H9 (cell line): ENCODE data around the gene TESK1. TPM values are rescaled to one million over a fixed set of nuclear protein-coding genes. Genes with fewer than 3 reads are reported as not detected.
"Not testable (repeated sequence)": the region's sequence is repeated elsewhere in the genome, so short reads cannot be mapped to it uniquely, and the experiment has no call there.

Source experiments
- DNase-seq: peaks from one replicate; pipeline ENCODE4 v3.0.0-alpha.2; 2017
- H2AFZ ChIP-seq: one replicate; pipeline ENCODE4 v1.6.1; 2013; ENCODE audit warnings: mild to moderate bottlenecking, low read length, control low read depth, moderate library complexity
- H2AK5ac ChIP-seq: 2 replicates; pipeline ENCODE4 v1.6.1; 2013; ENCODE audit warnings: low read length, control low read depth, mixed read lengths; ENCODE audit not compliant: insufficient read length
- H2BK120ac ChIP-seq: one replicate; pipeline ENCODE4 v1.6.1; 2013; ENCODE audit warnings: low read depth, mild to moderate bottlenecking, low read length, control low read depth, inconsistent platforms; ENCODE audit not compliant: poor library complexity, severe bottlenecking
- H2BK12ac ChIP-seq: 2 replicates; pipeline ENCODE4 v1.6.1; 2013; ENCODE audit warnings: low read length, control low read depth, mixed read lengths, low read depth; ENCODE audit not compliant: insufficient read length
- H2BK15ac ChIP-seq: 2 replicates; pipeline ENCODE4 v1.6.1; 2013; ENCODE audit warnings: low read depth, low read length, control low read depth
- H2BK20ac ChIP-seq: one replicate; pipeline ENCODE4 v1.6.1; 2013; ENCODE audit warnings: low read depth, mild to moderate bottlenecking, low read length, control low read depth, inconsistent platforms; ENCODE audit not compliant: poor library complexity, severe bottlenecking
- H2BK5ac ChIP-seq: 2 replicates; pipeline ENCODE4 v1.6.1; 2013; ENCODE audit warnings: low read length, control low read depth, mixed read lengths; ENCODE audit not compliant: insufficient read length
- H3K14ac ChIP-seq: 2 replicates; pipeline ENCODE4 v1.6.1; 2013; ENCODE audit warnings: low read length, control low read depth; ENCODE audit not compliant: insufficient read depth
- H3K18ac ChIP-seq: 2 replicates; pipeline ENCODE4 v1.6.1; 2013; ENCODE audit warnings: low read depth, mild to moderate bottlenecking, mixed read lengths, low read length, control low read depth; ENCODE audit not compliant: insufficient read length
- H3K23ac ChIP-seq: 2 replicates; pipeline ENCODE4 v1.6.1; 2013; ENCODE audit warnings: low read length, control low read depth, mixed read lengths, low read depth; ENCODE audit not compliant: insufficient read length
- H3K23me2 ChIP-seq: 2 replicates; pipeline ENCODE4 v1.6.1; 2013; ENCODE audit warnings: low read depth, mild to moderate bottlenecking, mixed read lengths, low read length, control low read depth; ENCODE audit not compliant: insufficient read length, poor library complexity, severe bottlenecking
- H3K27ac ChIP-seq: 2 replicates; pipeline ENCODE4 v1.5.1; 2013; ENCODE audit warnings: low read length, control low read depth, mixed read lengths, low read depth; ENCODE audit not compliant: insufficient read length
- H3K27me3 ChIP-seq: 2 replicates; pipeline ENCODE4 v1.6.1; 2013; ENCODE audit warnings: low read length, control low read depth, inconsistent platforms; ENCODE audit not compliant: insufficient read depth
- H3K4ac ChIP-seq: 2 replicates; pipeline ENCODE4 v1.6.1; 2013; ENCODE audit warnings: low read depth, mild to moderate bottlenecking, control low read depth, inconsistent platforms, low read length, moderate library complexity
- H3K4me1 ChIP-seq: 2 replicates; pipeline ENCODE4 v1.6.1; 2013; ENCODE audit warnings: low read length, control low read depth, inconsistent platforms; ENCODE audit not compliant: insufficient read depth
- H3K4me2 ChIP-seq: 2 replicates; pipeline ENCODE4 v1.6.1; 2013; ENCODE audit warnings: low read length, control low read depth, mixed read lengths; ENCODE audit not compliant: insufficient read length, insufficient read depth
- H3K56ac ChIP-seq: 2 replicates; pipeline ENCODE4 v1.6.1; 2013; ENCODE audit warnings: low read depth, mild to moderate bottlenecking, mixed read lengths, low read length, control low read depth; ENCODE audit not compliant: insufficient read length
- H3K79me1 ChIP-seq: 2 replicates; pipeline ENCODE4 v1.6.1; 2013; ENCODE audit warnings: low read depth, mild to moderate bottlenecking, moderate library complexity, low read length, control low read depth, inconsistent platforms; ENCODE audit not compliant: insufficient read depth, poor library complexity, severe bottlenecking
- H3K79me2 ChIP-seq: 2 replicates; pipeline ENCODE4 v1.6.1; 2013; ENCODE audit warnings: low read length, control low read depth, inconsistent platforms; ENCODE audit not compliant: insufficient read depth
- H3K9ac ChIP-seq: 2 replicates; pipeline ENCODE4 v1.6.1; 2013; ENCODE audit warnings: low read length, control low read depth, mixed read lengths; ENCODE audit not compliant: insufficient read length; ENCODE audit errors: extremely low read depth
- H3K9me3 ChIP-seq: one replicate; pipeline ENCODE4 v1.6.1; 2013; ENCODE audit warnings: low read depth, low read length, inconsistent platforms; ENCODE audit not compliant: control insufficient read depth
- H3T11ph ChIP-seq: one replicate; pipeline ENCODE4 v1.6.1; 2013; ENCODE audit warnings: mild to moderate bottlenecking, low read length, control low read depth, inconsistent platforms
- H4K20me1 ChIP-seq: one replicate; pipeline ENCODE4 v1.6.1; 2013; ENCODE audit not compliant: control insufficient read depth, insufficient read length, insufficient read depth
- H4K5ac ChIP-seq: 2 replicates; pipeline ENCODE4 v1.6.1; 2013; ENCODE audit warnings: low read depth, mild to moderate bottlenecking, mixed read lengths, low read length, control low read depth; ENCODE audit not compliant: insufficient read length
- H4K8ac ChIP-seq: replicated peaks from 2 replicates; pipeline ENCODE4 v1.6.1; 2013; ENCODE audit warnings: low read length, control low read depth, mixed read lengths, low read depth; ENCODE audit not compliant: insufficient read length
- H4K91ac ChIP-seq: 2 replicates; pipeline ENCODE4 v1.6.1; 2013; ENCODE audit warnings: low read depth, mild to moderate bottlenecking, moderate library complexity, mixed read lengths, low read length, control low read depth; ENCODE audit not compliant: insufficient read length
- H3K27ac Mint-ChIP-seq, 3 experiments: 2 replicates in 2 of 3; 3 replicates in 1 of 3; pipeline ENCODE4 v1.8.0; 2020 to 2021; ENCODE audit warnings: mixed read lengths in 3 of 3, mild to moderate bottlenecking in 1 of 3, moderate library complexity in 1 of 3
- H3K27me3 Mint-ChIP-seq: 2 replicates; pipeline ENCODE4 v1.8.0; 2021; ENCODE audit warnings: low read depth, mild to moderate bottlenecking, moderate library complexity, mixed read lengths
- H3K36me3 Mint-ChIP-seq, 3 experiments: 2 replicates in 2 of 3; 3 replicates in 1 of 3; pipeline ENCODE4 v1.8.0; 2020 to 2021; ENCODE audit warnings: low read depth in 3 of 3, mixed read lengths in 3 of 3; ENCODE audit not compliant: insufficient read depth in 1 of 3
- H3K4me1 Mint-ChIP-seq, 2 experiments: 2 replicates each; pipeline ENCODE4 v1.8.0; 2020; ENCODE audit warnings: mixed read lengths in 2 of 2
- H3K4me3 Mint-ChIP-seq, 2 experiments: 2 replicates in 1 of 2; 3 replicates in 1 of 2; pipeline ENCODE4 v1.8.0; 2020 to 2021; ENCODE audit warnings: mild to moderate bottlenecking in 2 of 2, mixed read lengths in 2 of 2, moderate library complexity in 1 of 2
- H3K9me3 Mint-ChIP-seq, 2 experiments: 2 replicates in 1 of 2; 3 replicates in 1 of 2; pipeline ENCODE4 v1.8.0; 2020; ENCODE audit warnings: mild to moderate bottlenecking in 2 of 2, mixed read lengths in 2 of 2, moderate library complexity in 1 of 2
- WGBS: extraction: QIAGEN DNeasy Blood & Tissue Kit; methylation state at CpG from one replicate; pipeline ENCODE4 v1.1.7; 2013; ENCODE audit warnings: missing lambda C conversion rate, low lambda C conversion rate, mixed read lengths; ENCODE audit not compliant: insufficient read length; ENCODE audit errors: extremely low coverage; 5-methylcytosine and 5-hydroxymethylcytosine counted together
- total RNA-seq: library from RNA; stranded (reverse); gene quantifications from 2 replicates; pipeline ENCODE4 v1.2.1, GENCODE V29; 2021

TESK1 gene
- total RNA-seq, 1 experiment from 2014 or later = 28.6 TPM

- no CpG with 5 or more reads among the region's 9 CpGs for WGBS
- H2BK120ac ChIP-seq, H3K18ac ChIP-seq, H3K4ac ChIP-seq, H3K79me1 ChIP-seq, H3K27ac Mint-ChIP-seq, H3K9ac ChIP-seq, H3K56ac ChIP-seq, H3K27me3 ChIP-seq, H3K14ac ChIP-seq, H2BK20ac ChIP-seq, H3K27me3 Mint-ChIP-seq, H3K79me2 ChIP-seq, H2AFZ ChIP-seq, H3K23ac ChIP-seq, H3K4me1 ChIP-seq, H2BK5ac ChIP-seq, H3K9me3 ChIP-seq, H4K91ac ChIP-seq, H3K4me2 ChIP-seq, H3K4me1 Mint-ChIP-seq, H2AK5ac ChIP-seq, H4K20me1 ChIP-seq, H3K27ac ChIP-seq, H4K5ac ChIP-seq, H2BK15ac ChIP-seq, DNase-seq, H4K8ac ChIP-seq, H3K23me2 ChIP-seq, H3T11ph ChIP-seq, H2BK12ac ChIP-seq, H3K4me3 Mint-ChIP-seq: not testable (repeated sequence)
- peaks cover 9 to 16% (median 12%) of the 10 kb centered on the region in 3 experiments for H3K36me3 Mint-ChIP-seq
- H3K9me3 Mint-ChIP-seq = peaks cover 4 to 16% of the 10 kb centered on the region in 2 experiments; a peak in 4 of 5 replicates
Observed at GRCh38 chr9:35637427-35637955, 32.4 kb downstream of the TESK1 start.

- not testable (repeated sequence) for H2AFZ ChIP-seq, H3K23ac ChIP-seq, H3K27ac Mint-ChIP-seq, H3K4me1 Mint-ChIP-seq, H4K5ac ChIP-seq, H3K4ac ChIP-seq, H3K23me2 ChIP-seq, H4K91ac ChIP-seq, DNase-seq, H3T11ph ChIP-seq, H2BK20ac ChIP-seq, H2BK5ac ChIP-seq, H3K9ac ChIP-seq, H3K4me3 Mint-ChIP-seq, H3K27ac ChIP-seq, H3K9me3 ChIP-seq, H4K8ac ChIP-seq, H3K18ac ChIP-seq, H2AK5ac ChIP-seq, H2BK120ac ChIP-seq, H3K56ac ChIP-seq, H3K4me2 ChIP-seq, H3K27me3 ChIP-seq, H3K79me1 ChIP-seq, H4K20me1 ChIP-seq, H2BK12ac ChIP-seq, H3K14ac ChIP-seq, H3K79me2 ChIP-seq, H3K27me3 Mint-ChIP-seq, H3K4me1 ChIP-seq, H2BK15ac ChIP-seq
- Mint-ChIP-seq H3K36me3 (peaks cover 9 to 16% (median 12%) of the 10 kb centered on the region in 3 experiments), H3K9me3 (peaks cover 4 to 16% of the 10 kb centered on the region in 2 experiments; a peak in 4 of 5 replicates)
- no CpG with 5 or more reads among the region's 8 CpGs for WGBS
Observed at GRCh38 chr9:35638751-35639150, 33.7 kb downstream of the TESK1 start.
